Body of pancreas (tissue), 4 donors: ENCODE measurements around the gene DAAM1.

Experiments used
- CTCF ChIP-seq, 7 experiments: fragments of 450-650 bp in 4 of 7; fragments of 200-600 bp in 3 of 7; sonication (generic) in 3 of 7; IDR thresholded peaks; one replicate each; pipeline ENCODE4 v1.5.1; 2016 to 2019; ENCODE audit warnings: antibody characterized with exemption in 7 of 7
- POLR2A ChIP-seq, 3 donors: fragments of 450-650 bp; IDR thresholded peaks; one replicate each; pipeline ENCODE4 v1.6.1; 2016; ENCODE audit warnings: antibody characterized with exemption in 3 of 3, mild to moderate bottlenecking in 2 of 3

GRCh38 chr14:59140106-59140843, 48.2 kb upstream of the DAAM1 start:
- TF ChIP-seq CTCF (IDR thresholded peaks at IDR 0.05) (no peak), POLR2A (IDR thresholded peaks at IDR 0.05) (no peak)
